LNCAP (cell line): Measurements from ENCODE around the gene SLAMF6.

ENCODE experiments used
- TF ChIP-seq, protein P1 (sequence below): fragments of 450-650 bp; IDR thresholded peaks from 2 replicates; pipeline ENCODE4 v1.5.1; 2017; ENCODE audit warnings: mild to moderate bottlenecking

Gene SLAMF6

DNA sequence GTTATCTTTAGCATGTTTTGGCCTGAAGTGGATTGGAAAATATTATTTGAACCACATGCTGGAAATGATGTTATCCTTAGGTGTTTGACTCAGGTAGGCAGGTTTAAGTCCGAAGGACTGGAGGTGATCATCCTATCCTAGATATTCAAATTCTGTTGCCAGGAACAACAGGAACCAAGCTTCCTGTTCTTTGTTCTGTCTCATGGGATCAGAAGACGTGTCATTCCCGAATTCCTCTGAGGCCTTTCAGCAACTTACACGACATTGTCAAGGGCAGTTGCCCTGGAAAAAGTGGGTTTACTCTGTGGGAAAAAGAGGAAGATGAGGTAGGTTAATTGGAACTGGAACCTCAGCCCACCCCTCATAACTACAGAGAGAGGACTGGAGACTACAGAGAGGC, 36.6 kb downstream of the SLAMF6 start:
- TF ChIP-seq, protein P1, sequence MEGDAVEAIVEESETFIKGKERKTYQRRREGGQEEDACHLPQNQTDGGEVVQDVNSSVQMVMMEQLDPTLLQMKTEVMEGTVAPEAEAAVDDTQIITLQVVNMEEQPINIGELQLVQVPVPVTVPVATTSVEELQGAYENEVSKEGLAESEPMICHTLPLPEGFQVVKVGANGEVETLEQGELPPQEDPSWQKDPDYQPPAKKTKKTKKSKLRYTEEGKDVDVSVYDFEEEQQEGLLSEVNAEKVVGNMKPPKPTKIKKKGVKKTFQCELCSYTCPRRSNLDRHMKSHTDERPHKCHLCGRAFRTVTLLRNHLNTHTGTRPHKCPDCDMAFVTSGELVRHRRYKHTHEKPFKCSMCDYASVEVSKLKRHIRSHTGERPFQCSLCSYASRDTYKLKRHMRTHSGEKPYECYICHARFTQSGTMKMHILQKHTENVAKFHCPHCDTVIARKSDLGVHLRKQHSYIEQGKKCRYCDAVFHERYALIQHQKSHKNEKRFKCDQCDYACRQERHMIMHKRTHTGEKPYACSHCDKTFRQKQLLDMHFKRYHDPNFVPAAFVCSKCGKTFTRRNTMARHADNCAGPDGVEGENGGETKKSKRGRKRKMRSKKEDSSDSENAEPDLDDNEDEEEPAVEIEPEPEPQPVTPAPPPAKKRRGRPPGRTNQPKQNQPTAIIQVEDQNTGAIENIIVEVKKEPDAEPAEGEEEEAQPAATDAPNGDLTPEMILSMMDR: no peak

DNA sequence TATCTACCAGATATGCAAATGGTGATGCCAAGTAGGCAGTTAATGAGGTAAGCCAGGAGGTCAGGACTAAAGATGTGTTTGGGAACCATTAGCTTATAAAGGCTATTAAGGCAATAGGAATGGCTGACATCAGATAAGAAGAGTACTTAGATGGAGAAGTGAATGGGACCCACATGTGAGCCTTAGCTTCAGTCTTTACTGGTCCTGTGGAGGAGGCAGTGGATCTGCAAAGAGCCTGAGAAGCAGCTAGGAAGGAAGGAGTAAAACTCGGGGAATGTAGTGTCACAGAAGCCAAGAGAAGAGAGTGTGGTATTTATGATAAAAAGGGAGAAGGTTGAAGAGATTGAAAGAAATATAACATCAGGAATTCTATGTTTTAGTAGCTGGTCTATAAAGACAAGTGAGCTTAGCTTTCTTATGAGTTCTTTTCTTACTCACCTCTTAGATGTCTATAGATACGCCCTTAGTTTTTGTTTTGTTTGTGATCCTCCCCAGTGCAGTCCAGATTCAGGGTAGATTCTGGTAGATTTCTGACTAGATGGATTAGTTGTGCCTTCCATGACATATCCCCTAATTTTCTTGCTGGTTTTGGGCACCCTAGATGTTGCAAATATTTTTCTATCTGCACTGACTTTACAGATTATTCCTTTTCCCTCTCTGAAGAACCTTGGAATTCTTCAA, 39.4 kb downstream of the SLAMF6 start:
- TF ChIP-seq, protein P1: no peak

DNA sequence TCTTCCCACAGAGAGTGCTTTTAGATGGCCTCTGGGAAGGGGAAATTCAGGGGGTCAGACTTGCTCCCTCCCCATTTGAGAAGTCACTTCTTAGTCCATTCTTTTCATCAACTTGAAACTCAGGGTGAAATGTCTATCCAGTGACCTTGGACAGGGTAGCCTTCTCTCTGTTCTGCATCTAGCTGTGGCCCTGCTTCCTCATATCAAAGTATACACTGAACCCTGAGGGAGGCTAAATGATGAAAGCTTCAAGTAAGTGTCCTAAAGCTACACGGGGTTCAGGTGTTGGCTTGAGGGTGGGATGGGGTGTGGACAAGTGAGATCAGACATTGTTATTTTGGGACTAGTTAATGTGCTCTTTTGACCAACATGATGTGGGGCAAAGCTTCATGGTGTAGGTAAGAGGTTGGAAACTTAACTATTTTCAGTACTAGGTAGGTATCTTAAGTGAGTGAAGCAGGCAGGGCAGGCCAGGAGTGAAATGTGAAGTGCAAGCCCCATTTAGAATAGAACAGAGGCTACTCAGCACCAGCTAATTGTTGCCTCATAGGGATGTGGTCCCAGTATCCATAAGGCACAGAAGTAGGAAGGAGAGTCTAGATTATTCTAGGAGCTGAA, 41.0 kb downstream of the SLAMF6 start:
- TF ChIP-seq, protein P1: no peak

DNA sequence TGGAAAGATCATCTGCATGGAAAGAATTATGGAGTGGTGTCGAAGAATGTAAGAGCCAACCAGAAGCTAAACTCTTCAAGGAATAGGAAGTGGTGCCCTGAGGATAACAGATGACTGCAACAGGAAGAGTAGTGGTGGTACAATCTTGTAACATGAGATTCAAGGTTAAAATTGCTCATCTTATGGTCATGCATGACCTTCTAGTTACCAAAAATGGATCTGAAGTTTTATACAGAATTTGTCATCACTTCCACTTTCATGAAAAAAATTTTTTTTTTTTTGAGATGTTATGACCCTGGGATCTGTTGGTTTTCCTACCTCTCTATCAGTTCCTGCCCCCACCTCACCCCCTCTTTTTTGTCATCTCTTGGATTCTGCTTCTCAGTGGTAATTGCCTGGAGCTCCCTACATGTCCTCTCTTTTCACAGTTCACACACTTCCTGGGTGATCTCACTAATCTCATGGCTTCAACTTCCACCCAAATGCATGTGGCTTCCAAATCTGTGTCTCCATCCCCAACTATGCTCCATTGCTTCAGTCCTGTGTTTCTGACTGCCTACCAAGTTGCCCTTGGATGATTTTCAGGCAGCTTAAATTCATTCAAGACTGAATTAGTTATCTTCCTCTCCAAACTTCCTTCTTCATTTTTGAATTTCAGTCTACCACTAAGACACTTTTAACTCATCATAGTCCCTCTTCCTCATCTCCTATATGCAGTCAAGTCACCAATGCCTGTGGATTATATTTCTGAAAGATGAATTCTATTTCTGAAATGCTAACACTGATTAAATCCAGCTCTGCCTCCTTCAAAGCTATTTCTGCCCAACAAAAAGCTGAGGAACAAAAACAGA, 48.4 kb downstream of the SLAMF6 start:
- TF ChIP-seq, protein P1: no peak

DNA sequence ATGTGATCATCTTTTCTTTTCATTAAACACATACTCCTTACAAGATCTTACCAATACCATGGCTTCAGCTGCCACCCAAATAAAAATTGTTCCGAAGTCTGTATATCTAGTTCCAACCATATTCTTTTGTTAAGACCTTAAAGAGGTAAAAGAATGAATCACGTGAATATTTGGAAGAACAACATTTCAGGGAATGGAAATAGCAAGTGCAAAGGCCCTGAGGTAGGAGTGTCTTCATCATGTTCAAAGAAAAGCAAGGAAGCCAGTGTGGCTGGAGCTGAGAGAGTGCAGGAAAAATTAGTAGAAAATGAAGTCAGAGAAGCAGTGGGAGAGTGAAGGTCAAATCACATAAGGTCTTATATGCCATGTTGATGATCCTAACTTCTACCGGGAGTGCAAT, 50.9 kb downstream of the SLAMF6 start:
- TF ChIP-seq, protein P1: no peak

DNA sequence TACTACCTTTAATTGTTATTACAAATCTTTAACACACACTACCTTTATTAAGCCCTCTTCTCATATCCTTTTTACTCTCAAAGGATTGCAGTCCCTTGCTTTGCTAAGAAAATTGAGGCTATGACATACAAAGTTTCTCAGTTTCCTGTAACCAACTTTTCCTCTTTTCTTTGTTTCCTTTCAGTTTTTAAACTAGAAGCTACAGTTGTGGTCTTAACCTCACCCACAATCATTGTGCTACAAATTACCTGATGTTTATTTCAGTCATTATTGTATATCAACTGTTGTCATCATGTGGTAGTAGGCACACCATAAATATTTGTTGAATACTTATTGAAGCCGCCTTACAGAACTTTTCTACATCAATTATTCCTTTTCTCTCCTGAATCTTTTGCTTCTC, 51.8 kb downstream of the SLAMF6 start:
- TF ChIP-seq, protein P1: no peak

DNA sequence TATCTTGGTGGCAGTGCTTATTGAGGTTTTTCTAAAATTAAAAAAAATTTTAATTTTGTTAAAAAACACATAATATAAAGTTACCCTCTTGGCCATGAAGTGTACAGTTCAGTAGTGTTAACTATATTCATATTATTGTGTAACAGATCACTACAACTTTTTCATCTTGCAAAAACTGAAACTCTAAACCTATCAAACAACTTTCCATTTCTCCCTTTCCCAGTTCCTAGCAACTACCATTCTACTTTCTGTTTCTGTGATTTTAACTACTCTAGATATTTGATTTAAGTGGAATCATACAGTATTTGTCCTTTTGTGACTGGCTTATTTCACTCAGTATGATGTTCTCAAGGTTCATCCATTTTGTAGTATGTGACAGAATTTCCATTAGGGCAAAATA, 55.5 kb downstream of the SLAMF6 start:
- TF ChIP-seq, protein P1: no peak
